ENCODE results near the gene RPL15. TPM values are rescaled to one million over a fixed set of nuclear protein-coding genes. Genes with fewer than 3 reads are reported as not detected.
"Not testable (repeated sequence)": the region's sequence is repeated elsewhere in the genome, so short reads cannot be mapped to it uniquely, and the experiment has no call there.

The RPL15 gene
- total RNA-seq, 1 donor from 2014 or later, result 1,859 TPM

- Mint-ChIP-seq H3K4me3 (ENCODE audit: low read depth) (no peak overlapping the region), H3K9me3 (ENCODE audit: low read depth) (peaks cover 3% of the 10 kb centered on the region), H3K36me3 (ENCODE audit: insufficient read depth) (peaks cover 11% of the 10 kb centered on the region), H3K27ac (no peak overlapping the region), H3K4me1 (ENCODE audit: low read depth) (peaks cover 22% of the 10 kb centered on the region), H3K27me3 (no peaks in the 10 kb centered on the region)
- no peak for TF ChIP-seq CTCF (IDR thresholded peaks at IDR 0.05; ENCODE audit: unreplicated experiment)
- DNase-seq (ENCODE audit: low spot score, unreplicated experiment), result no peak
Measured at GRCh38 chr3:23911397-23911796, 5.5 kb upstream of the RPL15 start.

DNA sequence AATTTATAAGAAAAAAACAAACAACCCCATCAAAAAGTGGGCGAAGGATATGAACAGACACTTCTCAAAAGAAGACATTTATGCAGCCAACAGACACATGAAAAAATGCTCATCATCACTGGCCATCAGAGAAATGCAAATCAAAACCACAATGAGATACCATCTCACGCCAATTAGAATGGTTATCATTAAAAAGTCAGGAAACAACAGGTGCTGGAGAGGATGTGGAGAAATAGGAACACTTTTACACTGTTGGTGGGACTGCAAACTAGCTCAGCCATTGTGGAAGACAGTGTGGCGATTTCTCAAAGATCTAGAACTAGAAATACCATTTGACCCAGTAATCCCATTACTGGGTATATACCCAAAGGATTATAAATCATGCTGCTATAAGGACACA is 4.6 kb upstream of the RPL15 start:
- not testable (repeated sequence) for H3K27ac Mint-ChIP-seq; H3K36me3 Mint-ChIP-seq (ENCODE audit: insufficient read depth); H3K9me3 Mint-ChIP-seq (ENCODE audit: low read depth)

GRCh38 chr3:23913182-23913581 is 3.8 kb upstream of the RPL15 start:
- H3K9me3 Mint-ChIP-seq (ENCODE audit: low read depth), result peaks cover 3% of the 10 kb centered on the region
- no peak overlapping the region for H3K27ac Mint-ChIP-seq
- DNase-seq (ENCODE audit: low spot score, unreplicated experiment), result no peak
- H3K4me1 Mint-ChIP-seq (ENCODE audit: low read depth), result peaks cover 27% of the 10 kb centered on the region
- peaks cover 16% of the 10 kb centered on the region for H3K36me3 Mint-ChIP-seq (ENCODE audit: insufficient read depth)
- no peak for TF ChIP-seq CTCF (IDR thresholded peaks at IDR 0.05; ENCODE audit: unreplicated experiment)
- no peak overlapping the region for H3K4me3 Mint-ChIP-seq (ENCODE audit: low read depth)
- no peaks in the 10 kb centered on the region for H3K27me3 Mint-ChIP-seq

More for the DNA sequence above, 4.6 kb upstream of the RPL15 start:
- not testable (repeated sequence) for H3K4me3 Mint-ChIP-seq (ENCODE audit: low read depth); H3K27me3 Mint-ChIP-seq; DNase-seq (ENCODE audit: low spot score, unreplicated experiment)
- peaks cover 22% of the 10 kb centered on the region for H3K4me1 Mint-ChIP-seq (ENCODE audit: low read depth)

DNA sequence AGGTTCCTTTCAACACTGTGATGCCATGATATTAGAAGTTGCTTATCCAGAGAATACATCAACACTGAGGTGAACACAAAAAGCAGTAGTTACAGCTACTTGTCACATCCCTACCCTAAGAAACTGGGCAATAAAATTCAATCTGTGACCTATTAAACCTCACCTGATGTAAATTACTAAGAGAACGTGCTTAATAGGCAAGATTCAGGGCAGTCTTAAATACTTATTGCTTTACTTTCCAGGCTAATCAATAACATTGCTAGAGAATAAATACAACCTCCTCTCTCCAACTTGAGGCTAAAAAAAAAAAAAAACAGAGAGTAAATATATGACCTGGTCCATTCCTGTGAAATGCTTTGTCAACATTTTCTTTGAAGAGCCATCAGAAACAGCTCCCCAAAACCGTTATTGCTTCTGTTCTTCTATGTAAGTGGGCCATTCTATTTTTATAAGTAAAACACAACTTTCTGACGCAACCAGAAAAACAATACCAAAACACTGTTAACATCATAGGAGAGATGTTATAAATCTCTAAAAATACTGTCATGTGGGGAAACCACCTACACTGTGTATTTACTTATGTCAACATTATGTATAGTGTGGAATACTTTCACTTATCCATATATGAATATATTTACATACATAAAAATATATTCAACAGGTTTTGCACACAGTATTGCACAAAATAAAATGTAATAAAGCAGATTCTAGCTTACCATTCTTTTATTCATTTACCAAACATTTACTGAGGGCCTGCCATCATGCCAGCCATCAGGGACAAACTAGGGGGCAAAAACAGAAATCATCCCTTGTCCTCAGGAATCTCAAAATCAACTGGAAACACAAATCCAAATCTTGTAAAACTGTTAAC is 2.8 kb upstream of the RPL15 start:
- Mint-ChIP-seq H3K27ac (no peak overlapping the region), H3K4me1 (ENCODE audit: low read depth) (peaks cover 35% of the 10 kb centered on the region), H3K36me3 (ENCODE audit: insufficient read depth) (peaks cover 24% of the 10 kb centered on the region), H3K9me3 (ENCODE audit: low read depth) (peaks cover 3% of the 10 kb centered on the region), H3K4me3 (ENCODE audit: low read depth) (peak overlapping the region; percentile 4), H3K27me3 (no peaks in the 10 kb centered on the region)
- no peak for TF ChIP-seq CTCF (IDR thresholded peaks at IDR 0.05; ENCODE audit: unreplicated experiment)
- no peak for DNase-seq (ENCODE audit: low spot score, unreplicated experiment)

GRCh38 chr3:23915537-23916108 is 1.3 kb upstream of the RPL15 start:
- no peaks in the 10 kb centered on the region for H3K27me3 Mint-ChIP-seq
- H3K4me1 Mint-ChIP-seq (ENCODE audit: low read depth), result peaks cover 46% of the 10 kb centered on the region
- H3K36me3 Mint-ChIP-seq (ENCODE audit: insufficient read depth), result peaks cover 31% of the 10 kb centered on the region
- peaks cover 3% of the 10 kb centered on the region for H3K9me3 Mint-ChIP-seq (ENCODE audit: low read depth)
- DNase-seq (ENCODE audit: low spot score, unreplicated experiment), result no peak
- H3K27ac Mint-ChIP-seq, result peak overlapping the region; percentile 100
- TF ChIP-seq CTCF (IDR thresholded peaks at IDR 0.05; ENCODE audit: unreplicated experiment), result no peak
- H3K4me3 Mint-ChIP-seq (ENCODE audit: low read depth), result peak overlapping the region; percentile 100

All from progenitor cell of endocrine pancreas (in vitro differentiated cells).